ENCODE results near the gene CTNNBIP1. TPM values are rescaled to one million over a fixed set of nuclear protein-coding genes. Genes with fewer than 3 reads are reported as not detected.

The CTNNBIP1 gene
- polyA plus RNA-seq, 3 donors: 26.2 to 26.8 (median 26.3) TPM

DNA sequence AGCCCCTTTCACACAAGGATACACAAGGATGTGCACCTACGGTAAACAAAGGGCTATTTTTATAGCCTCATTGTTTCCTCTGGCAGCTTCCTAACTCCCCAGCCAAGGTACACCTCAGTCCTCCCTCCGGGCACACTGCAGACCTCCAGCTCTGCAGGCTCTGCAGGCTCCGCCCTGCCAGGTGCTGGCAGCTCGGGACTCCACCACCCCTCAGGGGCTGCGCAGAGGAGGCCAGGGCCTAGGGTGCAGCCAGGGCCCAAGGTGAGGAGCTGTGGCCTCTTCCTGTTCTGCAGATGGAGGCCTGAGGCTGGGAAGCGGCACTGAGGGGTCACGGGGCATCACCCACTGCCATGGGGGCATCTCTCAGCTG is 66.5 kb downstream of the CTNNBIP1 start:
- Mint-ChIP-seq H3K9me3 (peaks cover 0 to 8% (median 6%) of the 10 kb centered on the region in 7 donors), H3K27me3 (ENCODE audit: low read depth in 3 of 3) (peaks cover 0 to 4% (median 2%) of the 10 kb centered on the region in 3 donors), H3K27ac (no peak overlapping the region), H3K36me3 (peaks cover 6% of the 10 kb centered on the region in 2 donors), H3K4me1 (peaks cover 15% of the 10 kb centered on the region), H3K4me3 (no peak overlapping the region)
- H3K9ac ChIP-seq (ENCODE audit: insufficient read depth, low read length, poor library complexity, severe bottlenecking): no peak overlapping the region
- H3K4me1 ChIP-seq (ENCODE audit: control insufficient read depth in 1 of 2, insufficient read depth in 2 of 2, low read length in 2 of 2): peaks cover 6 to 13% of the 10 kb centered on the region in 2 donors
- no peak overlapping the region for H3K4me2 ChIP-seq (replicated peaks; ENCODE audit: extremely low read depth, low read length, poor library complexity, severe bottlenecking)
- H3K27me3 ChIP-seq (ENCODE audit: control insufficient read depth in 2 of 2, insufficient read depth in 2 of 2, low read length in 2 of 2): no peaks in the 10 kb centered on the region
- H3K36me3 ChIP-seq (replicated peaks in 1 of 2; ENCODE audit: control insufficient read depth in 1 of 2, insufficient read depth in 2 of 2, low read length in 2 of 2): peaks cover 0 to 8% of the 10 kb centered on the region in 2 donors
- intact Hi-C loops (cut with micrococcal nuclease): no loop called here
- no peak for DNase-seq
- no peaks in the 10 kb centered on the region for H3K79me2 ChIP-seq (ENCODE audit: insufficient read depth, low read length)
- no peak overlapping the region for H3K4me3 ChIP-seq (replicated peaks in 1 of 3; ENCODE audit: low read depth in 2 of 3, low read length in 3 of 3)
- WGBS (ENCODE audit: insufficient coverage): 83% methylated on average over 7 of the region's 7 CpGs
- H3K27ac ChIP-seq (ENCODE audit: low read depth in 1 of 2, low read length in 2 of 2): no peak overlapping the region
- H2AFZ ChIP-seq (ENCODE audit: insufficient read depth, low read depth, low read length, poor library complexity, severe bottlenecking): no peak overlapping the region
- TF ChIP-seq, protein P1, sequence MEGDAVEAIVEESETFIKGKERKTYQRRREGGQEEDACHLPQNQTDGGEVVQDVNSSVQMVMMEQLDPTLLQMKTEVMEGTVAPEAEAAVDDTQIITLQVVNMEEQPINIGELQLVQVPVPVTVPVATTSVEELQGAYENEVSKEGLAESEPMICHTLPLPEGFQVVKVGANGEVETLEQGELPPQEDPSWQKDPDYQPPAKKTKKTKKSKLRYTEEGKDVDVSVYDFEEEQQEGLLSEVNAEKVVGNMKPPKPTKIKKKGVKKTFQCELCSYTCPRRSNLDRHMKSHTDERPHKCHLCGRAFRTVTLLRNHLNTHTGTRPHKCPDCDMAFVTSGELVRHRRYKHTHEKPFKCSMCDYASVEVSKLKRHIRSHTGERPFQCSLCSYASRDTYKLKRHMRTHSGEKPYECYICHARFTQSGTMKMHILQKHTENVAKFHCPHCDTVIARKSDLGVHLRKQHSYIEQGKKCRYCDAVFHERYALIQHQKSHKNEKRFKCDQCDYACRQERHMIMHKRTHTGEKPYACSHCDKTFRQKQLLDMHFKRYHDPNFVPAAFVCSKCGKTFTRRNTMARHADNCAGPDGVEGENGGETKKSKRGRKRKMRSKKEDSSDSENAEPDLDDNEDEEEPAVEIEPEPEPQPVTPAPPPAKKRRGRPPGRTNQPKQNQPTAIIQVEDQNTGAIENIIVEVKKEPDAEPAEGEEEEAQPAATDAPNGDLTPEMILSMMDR (IDR thresholded peaks at IDR 0.05): no peak
- H3K9me3 ChIP-seq (replicated peaks in 1 of 2; ENCODE audit: control insufficient read depth in 1 of 2, insufficient read depth in 1 of 2, low read length in 2 of 2): no peaks in the 10 kb centered on the region
- H4K20me1 ChIP-seq (ENCODE audit: insufficient read depth, low read length): no peaks in the 10 kb centered on the region

DNA sequence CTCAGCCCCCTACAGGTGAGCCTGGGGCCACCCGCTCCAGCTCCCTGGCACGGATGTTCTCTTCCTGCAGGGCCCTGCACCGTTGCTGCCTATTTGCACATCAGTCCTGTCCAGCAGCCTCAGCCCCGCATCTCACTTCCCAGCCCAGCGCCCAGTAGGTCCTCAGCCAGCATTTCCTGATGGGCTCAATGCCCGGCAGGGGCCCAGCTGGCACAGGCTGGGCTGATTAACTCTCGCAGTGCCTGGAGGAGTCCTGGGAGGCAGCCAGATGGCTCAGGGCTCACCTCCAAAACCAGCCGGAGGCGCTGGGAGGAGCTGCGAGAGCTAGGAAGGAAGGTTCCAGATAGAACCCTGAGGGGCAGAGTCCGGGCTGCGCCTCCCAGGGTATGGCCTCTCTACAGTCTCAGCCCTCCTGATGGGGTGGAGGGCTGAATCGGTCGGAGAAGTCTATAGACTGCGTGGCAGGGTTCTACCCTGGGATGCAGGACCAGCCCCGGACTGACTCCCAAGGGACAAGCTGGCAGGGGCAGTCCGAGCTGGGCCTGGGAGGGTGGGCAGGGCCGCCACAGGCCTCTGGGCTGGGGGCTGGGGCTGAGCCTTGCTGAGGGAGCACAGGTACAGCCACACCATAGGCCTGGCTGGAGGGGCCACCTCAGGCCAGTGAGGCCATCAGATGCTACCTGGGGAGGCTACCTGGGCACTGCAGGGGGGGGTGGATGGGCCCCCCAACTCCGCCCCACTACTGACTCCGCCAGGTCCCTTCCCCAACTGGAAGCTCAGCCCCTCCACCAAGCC is 67.1 kb downstream of the CTNNBIP1 start:
- Mint-ChIP-seq H3K36me3 (peaks cover 2 to 3% of the 10 kb centered on the region in 2 donors), H3K4me1 (peaks cover 11% of the 10 kb centered on the region), H3K27ac (no peak overlapping the region), H3K9me3 (peaks cover 0 to 8% (median 6%) of the 10 kb centered on the region in 7 donors), H3K4me3 (no peak overlapping the region), H3K27me3 (ENCODE audit: low read depth in 3 of 3) (peaks cover 0 to 4% (median 3%) of the 10 kb centered on the region in 3 donors)
- no peaks in the 10 kb centered on the region for H3K27me3 ChIP-seq (ENCODE audit: control insufficient read depth in 2 of 2, insufficient read depth in 2 of 2, low read length in 2 of 2)
- TF ChIP-seq, protein P1 (IDR thresholded peaks at IDR 0.05): no peak
- peaks cover 0 to 2% of the 10 kb centered on the region in 2 donors for H3K36me3 ChIP-seq (replicated peaks in 1 of 2; ENCODE audit: control insufficient read depth in 1 of 2, insufficient read depth in 2 of 2, low read length in 2 of 2)
- no peak for DNase-seq
- H2AFZ ChIP-seq (ENCODE audit: insufficient read depth, low read depth, low read length, poor library complexity, severe bottlenecking): no peak overlapping the region
- intact Hi-C loops (cut with micrococcal nuclease): no loop called here
- no peak overlapping the region for H3K9ac ChIP-seq (ENCODE audit: insufficient read depth, low read length, poor library complexity, severe bottlenecking)
- no peak overlapping the region for H3K27ac ChIP-seq (ENCODE audit: low read depth in 1 of 2, low read length in 2 of 2)
- H4K20me1 ChIP-seq (ENCODE audit: insufficient read depth, low read length): no peaks in the 10 kb centered on the region
- H3K4me1 ChIP-seq (ENCODE audit: control insufficient read depth in 1 of 2, insufficient read depth in 2 of 2, low read length in 2 of 2): peaks cover 6 to 13% of the 10 kb centered on the region in 2 donors
- 90% methylated on average over 18 of the region's 20 CpGs for WGBS (ENCODE audit: insufficient coverage)
- no peak overlapping the region for H3K4me3 ChIP-seq (replicated peaks in 1 of 3; ENCODE audit: low read depth in 2 of 3, low read length in 3 of 3)
- no peaks in the 10 kb centered on the region for H3K79me2 ChIP-seq (ENCODE audit: insufficient read depth, low read length)
- H3K4me2 ChIP-seq (replicated peaks; ENCODE audit: extremely low read depth, low read length, poor library complexity, severe bottlenecking): no peak overlapping the region
- no peaks in the 10 kb centered on the region for H3K9me3 ChIP-seq (replicated peaks in 1 of 2; ENCODE audit: control insufficient read depth in 1 of 2, insufficient read depth in 1 of 2, low read length in 2 of 2)

Measured in CD14-positive monocyte (primary cell).